HepG2 (cell line): Measurements from ENCODE around the gene TUBB4B. TPM values are rescaled to one million over a fixed set of nuclear protein-coding genes. Genes with fewer than 3 reads are reported as not detected.

Experiments
- ATF7 ChIP-seq, 2 experiments: fragments of 450-650 bp in 1 of 2; sonication (generic) in 1 of 2; formaldehyde crosslinking in 1 of 2; IDR thresholded peaks; 2 replicates each; pipeline versions ENCODE4 v1.4.0 to v1.6.1; 2016 to 2020; ENCODE audit warnings: antibody characterized with exemption in 1 of 2, mild to moderate bottlenecking in 1 of 2, missing genetic modification reagents in 1 of 2
- CENPT ChIP-seq: sonication (generic); formaldehyde crosslinking; IDR thresholded peaks from 2 replicates; pipeline ENCODE4 v1.8.0; 2022; ENCODE audit warnings: low read depth, mild to moderate bottlenecking, moderate library complexity, missing genetic modification reagents
- EEA1 ChIP-seq: sonication (generic); formaldehyde crosslinking; IDR thresholded peaks from 2 replicates; pipeline ENCODE4 v1.5.1; 2020; ENCODE audit warnings: mild to moderate bottlenecking, missing genetic modification reagents, borderline replicate concordance
- FOXA1 ChIP-seq, 2 experiments: fragments of 450-650 bp in 1 of 2; sonication (generic) in 1 of 2; formaldehyde crosslinking in 1 of 2; IDR thresholded peaks; 2 replicates each; pipeline versions ENCODE4 v1.4.0 to v1.6.1; 2016 to 2020; ENCODE audit warnings: missing genetic modification reagents in 1 of 2
- FOXK2 ChIP-seq: fragments of 450-650 bp; IDR thresholded peaks from 2 replicates; pipeline ENCODE4 v1.6.1; 2016
- MAFF ChIP-seq: IDR thresholded peaks from 2 replicates; pipeline ENCODE4 v1.6.1; 2011; ENCODE audit warnings: low read depth, low read length, improper control_type of control experiment
- SNAI1 ChIP-seq: sonication (generic); formaldehyde crosslinking; IDR thresholded peaks from 2 replicates; pipeline ENCODE4 v1.5.0; 2020; ENCODE audit warnings: mild to moderate bottlenecking, missing genetic modification reagents, borderline replicate concordance
- SP2 ChIP-seq: sonication (generic); formaldehyde crosslinking; IDR thresholded peaks from 2 replicates; pipeline ENCODE4 v1.5.1; 2020; ENCODE audit warnings: mild to moderate bottlenecking, missing genetic modification reagents
- STAG1 ChIP-seq: sonication (generic); formaldehyde crosslinking; IDR thresholded peaks from 2 replicates; pipeline ENCODE4 v1.4.0; 2020; ENCODE audit warnings: missing genetic modification reagents
- ZBTB21 ChIP-seq: sonication (generic); formaldehyde crosslinking; IDR thresholded peaks from 2 replicates; pipeline ENCODE4 v1.4.0; 2020; ENCODE audit warnings: missing genetic modification reagents
- ZNF143 ChIP-seq: sonication (generic); formaldehyde crosslinking; IDR thresholded peaks from 2 replicates; pipeline ENCODE4 v1.4.0; 2020; ENCODE audit warnings: missing genetic modification reagents
- ZNF644 ChIP-seq: IDR thresholded peaks from 2 replicates; pipeline ENCODE4 v1.6.1; 2016; ENCODE audit warnings: low read depth
- ZNF761 ChIP-seq: sonication (generic); formaldehyde crosslinking; conservative IDR thresholded peaks from 2 replicates; pipeline ENCODE4 v1.4.0; 2020; ENCODE audit warnings: mild to moderate bottlenecking, missing genetic modification reagents
- ZNF782 ChIP-seq: sonication (generic); formaldehyde crosslinking; IDR thresholded peaks from 2 replicates; pipeline ENCODE4 v1.4.0; 2020; ENCODE audit warnings: missing genetic modification reagents, mild to moderate bottlenecking, borderline replicate concordance
- ZNF883 ChIP-seq: sonication (generic); formaldehyde crosslinking; IDR thresholded peaks from 2 replicates; pipeline ENCODE4 v1.5.1; 2020; ENCODE audit warnings: mild to moderate bottlenecking, missing genetic modification reagents; ENCODE audit errors: not compliant biosample characterization
- ZSCAN31 ChIP-seq: sonication (generic); formaldehyde crosslinking; IDR thresholded peaks from 2 replicates; pipeline ENCODE4 v1.5.0; 2020; ENCODE audit warnings: low read depth, mild to moderate bottlenecking, missing genetic modification reagents
- polyA plus RNA-seq, 8 experiments: library from polyadenylated mRNA; depleted of rRNA in 3 of 8; stranded (reverse) in 7 of 8; unstranded in 1 of 8; fragments of >200 nt; fragmentation: Illumina TruSeq in 4 of 8; extraction: Trizol in 4 of 8; gene quantifications; 2 replicates each; pipeline versions ENCODE4 v1.2.1 to v1.2.3, GENCODE V29; 2011 to 2016; ENCODE audit warnings: low read depth in 4 of 8, missing spikeins in 1 of 8, mixed read lengths in 1 of 8; ENCODE audit not compliant: insufficient read depth in 1 of 8
- total RNA-seq, 5 experiments: library from RNA; depleted of rRNA; stranded (reverse); fragments of >200 nt; fragmentation: Illumina TruSeq; extraction: Trizol; gene quantifications; 2 replicates each; pipeline ENCODE4 v1.2.3, GENCODE V29; 2016; ENCODE audit warnings: low read depth in 1 of 5
- TF ChIP-seq, protein P1 (sequence below): sonication (generic); formaldehyde crosslinking; IDR thresholded peaks from 2 replicates; pipeline ENCODE4 v1.5.1; 2020; ENCODE audit warnings: missing genetic modification reagents, mild to moderate bottlenecking, borderline replicate concordance
- TF ChIP-seq, protein P2 (sequence below): sonication (generic); formaldehyde crosslinking; IDR thresholded peaks from 2 replicates; pipeline ENCODE4 v1.5.0; 2020; ENCODE audit warnings: missing genetic modification reagents
- TF ChIP-seq, protein P3 (sequence below): sonication (generic); formaldehyde crosslinking; IDR thresholded peaks from 2 replicates; pipeline ENCODE4 v1.4.0; 2020; ENCODE audit warnings: missing genetic modification reagents
- TF ChIP-seq, protein P4 (sequence below): sonication (generic); formaldehyde crosslinking; IDR thresholded peaks from 2 replicates; pipeline ENCODE4 v1.4.0; 2020; ENCODE audit warnings: missing genetic modification reagents, borderline replicate concordance

Gene TUBB4B
- total and polyA plus RNA-seq, 2 of the 13 experiments (the other 11 are each of a cell fraction or from before 2014, with no cell fraction given) = 182 to 412 TPM

DNA sequence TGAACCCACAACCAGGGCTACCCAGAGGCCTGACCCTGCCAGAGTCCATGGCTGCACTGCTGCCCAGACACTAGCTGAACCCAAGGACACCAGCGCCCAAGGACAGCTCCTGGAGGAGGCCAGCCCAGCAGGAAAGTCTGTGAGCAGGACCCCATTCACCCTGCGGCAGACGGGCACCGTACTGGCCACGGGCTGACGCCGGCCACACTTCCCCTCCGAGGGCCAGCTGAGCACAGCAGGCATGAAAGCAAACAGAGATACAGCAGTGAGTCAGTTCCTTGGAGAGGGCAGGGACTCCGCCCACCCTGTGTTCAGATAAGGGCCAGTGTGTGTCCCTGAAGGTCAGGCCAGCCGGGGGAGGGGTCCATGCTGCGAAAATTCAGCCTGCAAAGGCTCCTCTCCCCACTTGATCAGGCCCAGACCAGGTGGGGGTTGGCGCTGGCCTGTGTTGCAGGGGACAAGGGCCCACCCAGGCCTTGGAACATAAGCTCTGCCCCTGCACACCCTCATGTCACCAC is 22.3 kb upstream of the TUBB4B start (continued):
- TF ChIP-seq CENPT (CRISPR knock-in tag) = no peak
- no peak for TF ChIP-seq FOXK2
- TF ChIP-seq SNAI1 (CRISPR knock-in tag) = no peak
- TF ChIP-seq, protein P1, sequence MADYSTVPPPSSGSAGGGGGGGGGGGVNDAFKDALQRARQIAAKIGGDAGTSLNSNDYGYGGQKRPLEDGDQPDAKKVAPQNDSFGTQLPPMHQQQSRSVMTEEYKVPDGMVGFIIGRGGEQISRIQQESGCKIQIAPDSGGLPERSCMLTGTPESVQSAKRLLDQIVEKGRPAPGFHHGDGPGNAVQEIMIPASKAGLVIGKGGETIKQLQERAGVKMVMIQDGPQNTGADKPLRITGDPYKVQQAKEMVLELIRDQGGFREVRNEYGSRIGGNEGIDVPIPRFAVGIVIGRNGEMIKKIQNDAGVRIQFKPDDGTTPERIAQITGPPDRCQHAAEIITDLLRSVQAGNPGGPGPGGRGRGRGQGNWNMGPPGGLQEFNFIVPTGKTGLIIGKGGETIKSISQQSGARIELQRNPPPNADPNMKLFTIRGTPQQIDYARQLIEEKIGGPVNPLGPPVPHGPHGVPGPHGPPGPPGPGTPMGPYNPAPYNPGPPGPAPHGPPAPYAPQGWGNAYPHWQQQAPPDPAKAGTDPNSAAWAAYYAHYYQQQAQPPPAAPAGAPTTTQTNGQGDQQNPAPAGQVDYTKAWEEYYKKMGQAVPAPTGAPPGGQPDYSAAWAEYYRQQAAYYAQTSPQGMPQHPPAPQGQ = no peak
- no peak for TF ChIP-seq ZNF782 (CRISPR knock-in tag)
- TF ChIP-seq, protein P2, sequence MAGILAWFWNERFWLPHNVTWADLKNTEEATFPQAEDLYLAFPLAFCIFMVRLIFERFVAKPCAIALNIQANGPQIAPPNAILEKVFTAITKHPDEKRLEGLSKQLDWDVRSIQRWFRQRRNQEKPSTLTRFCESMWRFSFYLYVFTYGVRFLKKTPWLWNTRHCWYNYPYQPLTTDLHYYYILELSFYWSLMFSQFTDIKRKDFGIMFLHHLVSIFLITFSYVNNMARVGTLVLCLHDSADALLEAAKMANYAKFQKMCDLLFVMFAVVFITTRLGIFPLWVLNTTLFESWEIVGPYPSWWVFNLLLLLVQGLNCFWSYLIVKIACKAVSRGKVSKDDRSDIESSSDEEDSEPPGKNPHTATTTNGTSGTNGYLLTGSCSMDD (CRISPR knock-in tag) = no peak
- no peak for TF ChIP-seq ZNF883 (CRISPR knock-in tag)
- TF ChIP-seq ZNF644 (CRISPR knock-in tag) = no peak
- TF ChIP-seq, protein P3, sequence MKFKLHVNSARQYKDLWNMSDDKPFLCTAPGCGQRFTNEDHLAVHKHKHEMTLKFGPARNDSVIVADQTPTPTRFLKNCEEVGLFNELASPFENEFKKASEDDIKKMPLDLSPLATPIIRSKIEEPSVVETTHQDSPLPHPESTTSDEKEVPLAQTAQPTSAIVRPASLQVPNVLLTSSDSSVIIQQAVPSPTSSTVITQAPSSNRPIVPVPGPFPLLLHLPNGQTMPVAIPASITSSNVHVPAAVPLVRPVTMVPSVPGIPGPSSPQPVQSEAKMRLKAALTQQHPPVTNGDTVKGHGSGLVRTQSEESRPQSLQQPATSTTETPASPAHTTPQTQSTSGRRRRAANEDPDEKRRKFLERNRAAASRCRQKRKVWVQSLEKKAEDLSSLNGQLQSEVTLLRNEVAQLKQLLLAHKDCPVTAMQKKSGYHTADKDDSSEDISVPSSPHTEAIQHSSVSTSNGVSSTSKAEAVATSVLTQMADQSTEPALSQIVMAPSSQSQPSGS (CRISPR knock-in tag) = no peak
- TF ChIP-seq ATF7 (IDR thresholded peaks at IDR 0.05) = no peak
- TF ChIP-seq ATF7 (CRISPR knock-in tag; IDR thresholded peaks at IDR 0.05) = no peak
- TF ChIP-seq EEA1 (CRISPR knock-in tag) = no peak
- TF ChIP-seq ZBTB21 (CRISPR knock-in tag) = no peak
- TF ChIP-seq MAFF = no peak
- TF ChIP-seq ZSCAN31 (CRISPR knock-in tag) = no peak
- no peak for TF ChIP-seq FOXA1 (IDR thresholded peaks at IDR 0.05)
- TF ChIP-seq FOXA1 (CRISPR knock-in tag; IDR thresholded peaks at IDR 0.05) = peak; percentile 88
- peak; percentile 47; the same call in 1 of the 2 replicates for TF ChIP-seq SP2 (CRISPR knock-in tag)
- TF ChIP-seq ZNF143 = 0 out of 2 replicates have a peak, but pooled peaks have one; percentile 47
- TF ChIP-seq STAG1 = no peak
- TF ChIP-seq, protein P4, sequence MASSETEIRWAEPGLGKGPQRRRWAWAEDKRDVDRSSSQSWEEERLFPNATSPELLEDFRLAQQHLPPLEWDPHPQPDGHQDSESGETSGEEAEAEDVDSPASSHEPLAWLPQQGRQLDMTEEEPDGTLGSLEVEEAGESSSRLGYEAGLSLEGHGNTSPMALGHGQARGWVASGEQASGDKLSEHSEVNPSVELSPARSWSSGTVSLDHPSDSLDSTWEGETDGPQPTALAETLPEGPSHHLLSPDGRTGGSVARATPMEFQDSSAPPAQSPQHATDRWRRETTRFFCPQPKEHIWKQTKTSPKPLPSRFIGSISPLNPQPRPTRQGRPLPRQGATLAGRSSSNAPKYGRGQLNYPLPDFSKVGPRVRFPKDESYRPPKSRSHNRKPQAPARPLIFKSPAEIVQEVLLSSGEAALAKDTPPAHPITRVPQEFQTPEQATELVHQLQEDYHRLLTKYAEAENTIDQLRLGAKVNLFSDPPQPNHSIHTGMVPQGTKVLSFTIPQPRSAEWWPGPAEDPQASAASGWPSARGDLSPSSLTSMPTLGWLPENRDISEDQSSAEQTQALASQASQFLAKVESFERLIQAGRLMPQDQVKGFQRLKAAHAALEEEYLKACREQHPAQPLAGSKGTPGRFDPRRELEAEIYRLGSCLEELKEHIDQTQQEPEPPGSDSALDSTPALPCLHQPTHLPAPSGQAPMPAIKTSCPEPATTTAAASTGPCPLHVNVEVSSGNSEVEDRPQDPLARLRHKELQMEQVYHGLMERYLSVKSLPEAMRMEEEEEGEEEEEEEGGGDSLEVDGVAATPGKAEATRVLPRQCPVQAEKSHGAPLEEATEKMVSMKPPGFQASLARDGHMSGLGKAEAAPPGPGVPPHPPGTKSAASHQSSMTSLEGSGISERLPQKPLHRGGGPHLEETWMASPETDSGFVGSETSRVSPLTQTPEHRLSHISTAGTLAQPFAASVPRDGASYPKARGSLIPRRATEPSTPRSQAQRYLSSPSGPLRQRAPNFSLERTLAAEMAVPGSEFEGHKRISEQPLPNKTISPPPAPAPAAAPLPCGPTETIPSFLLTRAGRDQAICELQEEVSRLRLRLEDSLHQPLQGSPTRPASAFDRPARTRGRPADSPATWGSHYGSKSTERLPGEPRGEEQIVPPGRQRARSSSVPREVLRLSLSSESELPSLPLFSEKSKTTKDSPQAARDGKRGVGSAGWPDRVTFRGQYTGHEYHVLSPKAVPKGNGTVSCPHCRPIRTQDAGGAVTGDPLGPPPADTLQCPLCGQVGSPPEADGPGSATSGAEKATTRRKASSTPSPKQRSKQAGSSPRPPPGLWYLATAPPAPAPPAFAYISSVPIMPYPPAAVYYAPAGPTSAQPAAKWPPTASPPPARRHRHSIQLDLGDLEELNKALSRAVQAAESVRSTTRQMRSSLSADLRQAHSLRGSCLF (CRISPR knock-in tag) = no peak
- no peak for TF ChIP-seq ZNF761 (CRISPR knock-in tag)
